Measurements from ENCODE around the gene GP5.
A peak's percentile ranks its signal among the peaks of the same experiment; 100 is the strongest.

The GP5 gene

GRCh38 chr3:194396539-194396858, 2.6 kb downstream of the GP5 start:
- in situ Hi-C loops (cut with MboI; ENCODE audit: low sequenced_read_pairs, unreplicated experiment), result no loop called here
- TF ChIP-seq CTCF (IDR thresholded peaks at IDR 0.05; ENCODE audit: borderline replicate concordance, control extremely low read depth, extremely low read depth, insufficient read depth, missing control alignments), result no peak
- no peak for DNase-seq (ENCODE audit: low spot score)

GRCh38 chr3:194395778-194396538, 3.1 kb downstream of the GP5 start:
- TF ChIP-seq CTCF (IDR thresholded peaks at IDR 0.05; ENCODE audit: borderline replicate concordance, control extremely low read depth, extremely low read depth, insufficient read depth, missing control alignments), result no peak
- in situ Hi-C loops (cut with MboI; ENCODE audit: low sequenced_read_pairs, unreplicated experiment), result no loop called here
- DNase-seq (ENCODE audit: low spot score), result no peak

GRCh38 chr3:194395212-194395611, 3.9 kb downstream of the GP5 start:
- in situ Hi-C loops (cut with MboI; ENCODE audit: low sequenced_read_pairs, unreplicated experiment), result no loop called here
- no peak for TF ChIP-seq CTCF (IDR thresholded peaks at IDR 0.05; ENCODE audit: borderline replicate concordance, control extremely low read depth, extremely low read depth, insufficient read depth, missing control alignments)
- peak; percentile 4 for DNase-seq (ENCODE audit: low spot score)

GRCh38 chr3:194392576-194392975, 6.5 kb downstream of the GP5 start:
- no peak for DNase-seq (ENCODE audit: low spot score)
- no peak for TF ChIP-seq CTCF (IDR thresholded peaks at IDR 0.05; ENCODE audit: borderline replicate concordance, control extremely low read depth, extremely low read depth, insufficient read depth, missing control alignments)
- in situ Hi-C loops (cut with MboI; ENCODE audit: low sequenced_read_pairs, unreplicated experiment), result no loop called here

- DNase-seq (ENCODE audit: low spot score), result no peak
- no peak for TF ChIP-seq CTCF (IDR thresholded peaks at IDR 0.05; ENCODE audit: borderline replicate concordance, control extremely low read depth, extremely low read depth, insufficient read depth, missing control alignments)
- in situ Hi-C loops (cut with MboI; ENCODE audit: low sequenced_read_pairs, unreplicated experiment), result no loop called here
Measured at GRCh38 chr3:194390835-194391234, 8.2 kb downstream of the GP5 start.

GRCh38 chr3:194389269-194389668, 9.8 kb downstream of the GP5 start:
- TF ChIP-seq CTCF (IDR thresholded peaks at IDR 0.05; ENCODE audit: borderline replicate concordance, control extremely low read depth, extremely low read depth, insufficient read depth, missing control alignments), result no peak
- in situ Hi-C loops (cut with MboI; ENCODE audit: low sequenced_read_pairs, unreplicated experiment), result no loop called here
- no peak for DNase-seq (ENCODE audit: low spot score)

Data from GM13976 (cell line).